ENCODE results near the gene PRRG2.

PRRG2 gene

GRCh38 chr19:49557641-49558325 is 23.3 kb upstream of the PRRG2 start:
- no peak for DNase-seq (ENCODE audit: low spot score)

- no peak for DNase-seq (ENCODE audit: low spot score)
These were observed 22.5 kb upstream of the PRRG2 start for GRCh38 chr19:49558591-49558990.

- no peak for DNase-seq (ENCODE audit: low spot score)
These were observed 21.7 kb upstream of the PRRG2 start for GRCh38 chr19:49559443-49559842.

GRCh38 chr19:49559928-49560327 is 21.2 kb upstream of the PRRG2 start:
- no peak for DNase-seq (ENCODE audit: low spot score)

- no peak for DNase-seq (ENCODE audit: low spot score)
These were observed 20.7 kb upstream of the PRRG2 start for GRCh38 chr19:49560358-49560900.

- no peak for DNase-seq (ENCODE audit: low spot score)
These were observed 16.5 kb upstream of the PRRG2 start for GRCh38 chr19:49564616-49565045.

- no peak for DNase-seq (ENCODE audit: low spot score)
These were observed 15.9 kb upstream of the PRRG2 start for GRCh38 chr19:49565261-49565660.

GRCh38 chr19:49566302-49566701 is 14.8 kb upstream of the PRRG2 start:
- DNase-seq (ENCODE audit: low spot score), result no peak

GRCh38 chr19:49567861-49568441 is 13.2 kb upstream of the PRRG2 start:
- no peak for DNase-seq (ENCODE audit: low spot score)

GRCh38 chr19:49570138-49570856 is 10.8 kb upstream of the PRRG2 start:
- peak; percentile 88 for DNase-seq (ENCODE audit: low spot score)

- peak; percentile 45 for DNase-seq (ENCODE audit: low spot score)
These were observed 10.0 kb upstream of the PRRG2 start for GRCh38 chr19:49570997-49571676.

GRCh38 chr19:49573009-49573408 is 8.1 kb upstream of the PRRG2 start:
- DNase-seq (ENCODE audit: low spot score), result no peak

- DNase-seq (ENCODE audit: low spot score), result no peak
These were observed 7.7 kb upstream of the PRRG2 start for GRCh38 chr19:49573425-49573824.

- DNase-seq (ENCODE audit: low spot score), result no peak
These were observed 6.8 kb upstream of the PRRG2 start for GRCh38 chr19:49574206-49574755.

- no peak for DNase-seq (ENCODE audit: low spot score)
These were observed 1.9 kb upstream of the PRRG2 start for GRCh38 chr19:49579193-49579592.

- DNase-seq (ENCODE audit: low spot score), result no peak
These were observed 1.2 kb upstream of the PRRG2 start for GRCh38 chr19:49579947-49580263.

GRCh38 chr19:49580264-49581006 is 681 bp upstream of the PRRG2 start, which contains the start of gene NOSIP:
NOSIP (minus strand) TSS chr19:49580556; CDS start chr19:49560691, 19,865 bp downstream.
- peak; percentile 94 for DNase-seq (ENCODE audit: low spot score)

- no peak for DNase-seq (ENCODE audit: low spot score)
These were observed 2.1 kb downstream of the PRRG2 start for GRCh38 chr19:49583239-49583638.

GRCh38 chr19:49585023-49585422 is 3.9 kb downstream of the PRRG2 start:
- DNase-seq (ENCODE audit: low spot score), result no peak

GRCh38 chr19:49587227-49587626 is 6.1 kb downstream of the PRRG2 start:
- DNase-seq (ENCODE audit: low spot score), result no peak

- no peak for DNase-seq (ENCODE audit: low spot score)
These were observed 7.4 kb downstream of the PRRG2 start for GRCh38 chr19:49588365-49589122.

All from kidney capillary endothelial cell (primary cell).